NCI-H2107 treated with DMSO at 0.1 percent for 48 hours (cell line): ENCODE results near the gene ELOA.
A peak's percentile ranks its signal among the peaks of the same experiment; 100 is the strongest.
"Not testable (repeated sequence)": the region's sequence is repeated elsewhere in the genome, so short reads cannot be mapped to it uniquely, and the experiment has no call there.

Source experiments
- DNase-seq: peaks from one replicate; lab custom pipeline; 2025; ENCODE audit not compliant: unreplicated experiment; lab: John Stamatoyannopoulos, UW

The ELOA gene

DNA sequence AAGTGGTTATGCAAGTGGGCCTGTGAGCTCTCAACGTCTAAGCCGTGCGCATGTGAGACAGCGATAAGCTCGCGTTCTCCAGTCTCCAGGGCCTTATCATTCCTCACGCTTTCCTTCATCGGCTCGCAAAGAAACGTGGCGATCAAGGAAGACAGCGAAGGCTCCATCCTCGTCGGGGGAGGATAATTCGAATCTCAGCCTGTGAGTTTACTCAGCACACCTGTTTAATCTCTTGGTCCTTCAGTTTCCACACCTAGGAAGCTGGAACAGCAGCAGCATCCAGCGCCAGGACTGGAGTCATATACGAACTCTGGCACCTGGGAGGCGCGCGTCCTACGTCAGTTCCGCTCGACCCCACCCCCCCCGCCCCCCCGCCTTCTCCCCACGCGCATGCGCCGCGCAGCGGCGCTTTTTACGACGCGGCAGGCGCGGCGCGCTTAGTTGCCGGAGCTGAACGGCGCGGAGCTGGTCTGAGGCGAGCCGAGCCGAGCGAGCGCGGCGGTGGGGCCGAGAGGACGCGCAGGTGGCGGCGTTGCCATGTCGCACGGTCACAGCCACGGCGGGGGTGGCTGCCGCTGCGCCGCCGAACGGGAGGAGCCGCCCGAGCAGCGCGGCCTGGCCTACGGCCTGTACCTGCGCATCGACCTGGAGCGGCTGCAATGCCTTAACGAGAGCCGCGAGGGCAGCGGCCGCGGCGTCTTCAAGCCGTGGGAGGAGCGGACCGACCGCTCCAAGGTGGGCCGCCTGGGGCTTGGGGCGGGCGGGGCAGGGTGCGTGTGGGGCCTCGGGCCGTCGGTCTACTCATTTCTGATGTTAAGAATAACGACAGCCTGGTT is 34.9 kb downstream of the ELOA start, which contains the start of gene PITHD1:
Gene PITHD1 (plus strand): TSS at position 440 of the 836 bp plus-strand sequence. CDS start 98 bp downstream, at position 538.
- peak; percentile 92 for DNase-seq

GRCh38 chr1:23779826-23780371 is 36.6 kb downstream of the ELOA start:
- no peak for DNase-seq

DNA sequence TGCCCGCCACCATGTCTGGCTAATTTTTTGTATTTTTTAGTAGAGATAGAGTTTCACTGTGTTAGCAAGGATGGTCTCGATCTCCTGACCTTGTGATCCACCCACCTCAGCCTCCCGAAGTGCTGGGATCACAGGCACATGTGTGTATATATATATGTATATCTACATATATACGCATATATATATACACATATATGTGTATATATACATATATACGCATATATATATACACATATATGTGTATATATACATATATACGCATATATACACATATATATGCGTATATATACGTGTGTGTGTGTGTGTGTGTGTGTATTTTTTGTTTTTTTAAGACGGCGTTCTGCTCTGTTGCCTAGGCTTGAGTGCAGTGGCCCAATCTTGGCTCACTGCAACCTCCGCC is 39.9 kb downstream of the ELOA start:
- not testable (repeated sequence) for DNase-seq

DNA sequence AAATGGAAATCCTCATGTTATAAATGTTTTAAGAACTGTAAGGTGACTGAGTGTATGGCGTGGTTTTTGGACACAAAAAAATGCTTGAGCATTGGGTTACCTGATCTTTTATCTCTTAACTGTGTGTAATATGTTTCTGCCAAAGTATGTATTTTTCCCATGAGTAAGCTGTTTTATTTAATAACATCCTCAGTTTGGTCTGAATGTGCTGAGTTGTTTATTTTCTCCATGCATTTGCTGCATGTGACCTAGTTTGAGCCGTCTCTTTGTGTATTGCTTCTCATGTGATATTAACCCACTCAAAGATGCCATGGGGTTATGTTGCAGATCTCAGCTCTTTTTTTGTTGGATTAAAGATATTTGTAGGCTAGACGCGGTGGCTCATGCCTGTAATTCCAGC is 41.6 kb downstream of the ELOA start:
- no peak for DNase-seq

GRCh38 chr1:23787701-23788100 is 44.4 kb downstream of the ELOA start:
- DNase-seq, result no peak

DNA sequence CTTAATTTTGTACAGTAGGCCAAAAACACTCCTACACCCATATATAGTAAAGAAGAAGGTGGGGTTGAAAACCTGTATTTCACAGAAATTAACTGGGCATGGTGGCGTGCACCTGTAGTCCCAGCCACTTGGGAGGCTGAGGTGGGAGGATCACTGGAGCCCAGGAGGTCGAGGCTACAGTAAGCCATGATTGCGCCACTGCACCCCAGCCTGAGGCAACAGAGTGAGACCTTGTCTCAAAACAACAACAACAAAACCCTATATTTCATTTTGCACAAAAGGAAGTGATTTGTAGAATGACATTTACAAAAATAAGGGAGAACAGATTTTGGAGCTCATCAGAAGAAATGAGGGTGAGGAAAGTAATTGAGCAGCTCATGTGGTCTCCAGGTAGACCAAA is 45.4 kb downstream of the ELOA start:
- DNase-seq, result no peak

DNA sequence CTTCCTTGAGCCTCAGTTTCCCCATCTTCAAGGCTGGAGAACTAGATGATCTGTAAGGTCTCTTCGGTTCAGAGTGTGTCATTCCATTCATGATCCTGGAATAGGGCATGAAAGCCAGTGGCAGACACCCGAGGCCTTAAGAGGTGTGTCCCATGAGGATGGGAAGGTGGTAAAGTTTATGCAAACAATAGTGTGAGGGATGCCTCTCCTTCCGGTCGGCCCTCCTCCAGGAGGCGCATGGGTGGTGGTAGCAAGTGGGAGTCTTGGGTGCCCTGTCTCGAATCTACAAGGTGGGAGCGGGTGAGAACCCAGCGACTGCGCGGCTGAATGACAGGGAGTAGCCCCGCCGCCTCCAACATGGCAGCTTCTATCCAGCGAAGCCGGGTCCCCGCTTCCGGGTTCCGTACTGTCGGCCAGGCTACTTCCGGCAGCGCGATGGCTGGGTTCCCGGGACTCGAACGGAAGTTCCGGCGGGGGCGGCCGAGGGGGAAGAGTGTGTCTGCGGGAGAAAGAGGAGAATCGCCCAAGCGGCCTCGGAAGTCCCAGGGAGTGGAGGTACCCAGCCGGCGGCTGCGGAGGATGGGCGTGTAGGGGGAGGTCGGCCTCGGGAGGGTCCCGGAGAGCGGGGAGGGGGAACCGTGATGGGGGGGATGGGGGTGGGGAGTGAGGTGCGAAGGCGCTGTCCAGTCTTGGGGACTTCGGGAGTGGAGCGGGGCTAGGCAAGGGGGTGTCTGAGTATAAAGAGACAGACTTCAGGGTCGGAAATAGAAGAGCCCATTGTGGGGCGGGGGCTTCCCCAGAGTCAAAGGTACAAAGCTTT is 47.6 kb downstream of the ELOA start, which contains the start of gene LYPLA2:
Gene LYPLA2 (plus strand): TSS at position 450 of the 820 bp plus-strand sequence. CDS start 1,538 bp downstream, outside the sequence.
- DNase-seq, result peak; percentile 83

DNA sequence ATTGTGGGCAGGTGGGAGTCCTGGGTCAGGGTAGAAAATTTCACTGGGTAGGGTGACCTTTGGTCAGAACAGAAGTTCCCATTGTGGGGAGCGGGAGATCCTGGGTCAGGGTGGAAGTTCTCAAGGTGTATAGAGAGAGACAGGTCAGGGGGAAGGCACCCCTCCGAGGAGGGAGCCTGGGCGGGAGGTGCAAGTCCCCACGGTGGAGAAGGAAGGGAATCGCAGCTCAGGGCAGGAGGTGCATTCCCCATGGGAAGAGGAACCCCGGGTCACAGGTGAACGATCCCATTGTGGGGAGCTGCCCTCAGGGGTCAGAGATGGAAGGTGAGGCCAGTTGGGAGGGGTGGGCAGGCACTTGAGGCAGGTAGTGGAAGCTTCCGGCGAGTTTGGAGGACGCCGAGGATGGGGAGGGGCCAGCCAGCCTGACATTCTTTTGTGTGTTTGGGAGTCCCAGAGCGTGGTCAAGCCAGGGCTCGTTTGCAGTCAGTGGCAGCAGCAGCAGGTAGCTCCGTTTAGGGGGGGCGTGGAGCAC is 48.3 kb downstream of the ELOA start:
- DNase-seq, result no peak

GRCh38 chr1:23792151-23792945 is 49.1 kb downstream of the ELOA start:
- DNase-seq, result no peak

DNA sequence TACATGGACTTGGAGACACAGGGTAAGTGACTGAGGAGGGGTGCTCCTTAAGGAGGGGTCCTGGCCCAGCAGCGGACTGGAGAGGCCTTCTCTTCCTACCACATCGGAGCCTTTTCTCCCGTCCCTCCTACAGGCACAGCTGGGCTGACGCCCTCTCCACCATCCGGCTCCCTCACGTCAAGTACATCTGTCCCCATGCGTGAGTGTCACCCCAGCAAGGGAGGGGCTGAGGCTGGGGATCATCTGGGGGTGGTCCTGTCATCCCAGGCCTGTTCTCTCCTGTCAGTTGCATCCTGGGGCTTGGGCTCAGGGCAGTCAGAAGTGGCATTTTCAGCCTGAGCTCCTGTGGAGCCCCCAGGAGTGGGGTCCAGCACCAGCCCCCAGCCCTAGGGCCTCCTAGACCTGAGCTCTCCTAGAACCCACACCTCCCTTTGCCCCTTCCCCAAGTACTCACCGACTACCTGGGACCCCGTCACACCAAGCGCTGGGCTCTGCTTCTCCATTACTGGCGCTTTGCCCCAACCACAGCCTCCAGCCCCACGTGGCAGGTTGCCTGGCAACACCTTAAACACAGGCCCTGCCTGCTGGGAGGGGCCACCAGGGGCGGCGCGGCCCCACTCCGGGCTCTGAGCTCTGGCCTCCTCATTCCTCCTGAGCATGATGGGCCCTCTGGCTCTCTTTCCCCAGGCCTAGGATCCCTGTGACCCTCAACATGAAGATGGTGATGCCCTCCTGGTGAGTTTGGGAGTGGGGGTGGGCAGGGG is 49.9 kb downstream of the ELOA start:
- DNase-seq, result no peak

GRCh38 chr1:23793861-23794731 is 50.8 kb downstream of the ELOA start:
- no peak for DNase-seq

GRCh38 chr1:23794732-23795182 is 51.5 kb downstream of the ELOA start:
- not testable (repeated sequence) for DNase-seq

GRCh38 chr1:23795676-23796465 is 52.6 kb downstream of the ELOA start:
- DNase-seq, result no peak

DNA sequence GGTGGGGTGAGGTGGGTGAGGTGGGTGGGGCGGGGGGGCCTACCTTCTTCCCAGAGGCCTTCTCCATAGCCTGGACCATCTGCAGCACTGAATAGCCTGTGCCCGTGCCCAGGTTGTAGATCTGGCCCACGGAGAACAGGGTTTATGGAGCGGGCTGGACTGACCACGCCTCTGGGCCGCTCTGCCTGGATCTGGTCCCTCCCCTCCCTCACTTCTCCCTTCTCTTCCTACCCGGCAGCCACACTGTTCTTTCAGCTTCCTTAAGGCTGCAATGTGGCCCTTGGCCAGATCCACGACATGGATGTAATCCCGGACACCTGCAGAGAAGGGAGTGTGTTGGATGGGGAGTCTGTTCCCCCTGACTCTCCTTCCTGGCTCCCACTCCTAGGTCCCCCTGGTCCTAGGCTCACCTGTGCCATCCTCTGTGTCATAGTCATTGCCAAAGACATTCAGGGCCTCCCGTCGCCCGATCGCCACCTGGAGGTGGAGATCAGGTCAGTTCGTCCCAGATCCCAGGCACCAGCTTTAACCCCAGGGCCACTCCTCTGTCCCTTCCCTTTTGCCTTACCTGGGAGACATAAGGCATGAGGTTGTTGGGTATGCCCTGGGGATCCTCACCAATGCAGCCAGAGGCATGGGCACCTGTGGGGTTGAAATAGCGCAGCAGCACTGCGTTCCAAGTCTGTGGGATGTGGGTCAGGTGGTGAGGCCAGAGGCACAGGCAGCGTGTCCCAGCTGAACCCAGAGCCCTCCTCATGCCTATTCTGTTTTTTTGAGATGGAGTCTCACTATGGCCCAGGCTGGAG is 53.4 kb downstream of the ELOA start:
- no peak for DNase-seq

DNA sequence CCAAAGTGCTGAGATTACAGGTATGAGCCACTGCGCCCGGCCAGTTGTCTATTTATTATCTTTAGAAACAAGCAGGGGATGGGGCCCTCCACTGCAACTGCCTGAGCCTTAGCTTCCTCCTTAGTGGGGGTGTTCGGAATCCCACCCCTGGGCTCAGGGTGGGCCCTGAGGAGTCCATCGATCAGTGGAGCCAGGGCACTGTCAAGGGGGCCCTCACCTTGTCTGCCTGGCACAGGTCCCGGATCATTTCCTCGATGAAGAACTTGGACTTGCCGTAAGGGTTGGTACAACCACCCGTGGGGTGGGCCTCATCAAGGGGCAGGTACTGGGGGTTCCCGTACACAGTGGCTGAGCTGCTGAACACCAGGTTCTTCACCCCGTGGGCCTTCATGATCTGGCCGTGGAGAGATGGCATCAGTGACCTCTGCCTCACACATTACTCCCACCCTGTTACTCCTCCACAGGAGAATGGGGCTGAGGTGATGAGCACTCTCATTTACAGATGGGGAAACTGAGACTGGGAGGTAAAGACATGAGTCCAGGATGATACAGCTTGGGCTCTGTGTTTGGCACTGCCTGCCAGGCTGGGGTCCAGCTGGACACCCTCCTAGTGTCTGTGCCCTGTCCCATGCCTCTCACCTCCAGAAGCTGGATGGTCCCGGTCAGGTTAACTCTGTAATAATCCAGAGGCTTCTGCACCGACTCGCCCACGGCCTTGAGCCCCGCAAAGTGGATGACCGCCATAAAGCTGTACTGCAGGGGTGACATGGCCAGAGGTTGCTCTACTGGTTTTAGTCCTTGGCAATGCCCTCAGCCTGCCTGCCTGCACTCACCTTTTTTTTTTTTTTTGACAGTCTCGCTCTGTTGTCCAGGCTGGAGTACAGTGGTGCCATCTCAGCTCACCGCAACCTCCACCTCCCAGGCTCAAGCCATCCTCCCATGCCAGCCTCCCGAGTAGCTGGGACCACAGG is 54.5 kb downstream of the ELOA start:
- DNase-seq, result no peak

DNA sequence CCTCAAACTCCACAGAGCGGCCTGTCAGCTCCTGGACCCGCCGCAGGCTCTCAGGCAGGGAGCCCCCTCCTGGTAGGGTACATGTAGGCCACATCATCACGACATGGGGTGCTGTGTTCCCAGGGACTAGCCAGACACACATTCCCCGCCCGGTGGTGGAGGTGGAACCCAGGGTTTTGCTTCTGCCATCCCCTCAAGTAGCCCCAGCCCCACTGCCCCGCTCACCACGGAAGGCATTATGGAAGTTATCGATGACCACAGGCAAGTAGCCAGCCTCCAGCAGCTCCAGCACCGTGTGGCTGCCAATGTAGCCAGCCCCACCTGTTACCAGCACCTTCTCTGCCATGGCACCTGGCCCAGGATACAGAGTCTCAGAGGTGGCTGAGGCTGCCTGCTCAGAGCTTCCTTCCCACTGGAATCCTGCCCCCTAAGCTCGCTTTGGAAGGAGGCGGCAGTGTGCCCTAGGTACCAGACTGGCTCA is 55.4 kb downstream of the ELOA start:
- DNase-seq, result no peak
